ENCODE results near the gene EML6. TPM values are rescaled to one million over a fixed set of nuclear protein-coding genes. Genes with fewer than 3 reads are reported as not detected.

The EML6 gene
- total RNA-seq, 3 donors from 2014 or later = 3.4 to 7.3 (median 5.3) TPM

DNA sequence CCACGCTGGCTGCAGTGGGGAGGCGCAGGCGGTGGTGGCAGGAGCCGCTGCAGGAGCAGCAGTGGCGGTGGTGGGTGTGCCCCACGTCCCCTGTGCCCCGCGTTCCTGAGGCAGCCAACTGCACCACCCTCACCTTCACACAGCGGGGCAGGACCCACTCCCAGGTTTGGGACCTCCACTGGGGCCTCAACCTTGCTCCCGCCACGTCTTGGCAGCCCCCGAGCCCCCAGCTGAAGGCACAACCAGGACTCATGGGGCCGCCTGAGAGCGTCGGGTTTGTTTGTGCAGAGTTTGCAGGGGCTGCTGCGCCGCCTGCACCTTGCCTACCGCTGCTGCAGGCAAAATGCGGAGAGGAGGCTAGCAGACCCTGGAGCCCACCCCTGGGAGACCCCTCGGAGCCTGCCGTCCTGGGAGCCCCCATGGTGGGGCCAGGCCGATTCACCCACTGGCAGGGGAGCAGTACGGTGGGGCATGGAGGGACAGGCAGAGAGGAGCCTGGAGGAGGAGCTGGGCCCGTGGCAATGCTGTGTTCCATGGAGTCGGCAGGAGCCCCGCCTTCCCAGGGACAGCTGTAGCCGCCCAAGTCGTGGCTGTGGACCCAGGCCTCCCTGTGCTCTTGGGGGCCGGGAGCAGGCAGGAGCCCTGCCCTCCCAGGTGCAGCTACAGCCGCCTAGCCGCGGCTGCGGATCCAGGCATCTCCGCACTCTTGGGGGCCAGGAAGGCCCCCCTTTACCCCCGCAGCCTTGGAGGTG lies 14.7 kb upstream of the EML6 start:
- ATAC-seq (peak; percentile 87), DNase-seq (peak; percentile 68 to 76 (median 74))
- Histone ChIP-seq H3K36me3 (ENCODE audit: low read depth) (no peaks in the 10 kb centered on the region), H3K9me3 (no peaks in the 10 kb centered on the region), H3K4me3 (no peak overlapping the region), H3K4me1 (ENCODE audit: low read depth) (peaks cover 4% of the 10 kb centered on the region)
- intact Hi-C loops (cut with DNase I, micrococcal nuclease) = loop anchor here in 1 of 2 donors (10.0 kb wide), 1 partner anchor 184 kb away; no protein-coding TSS in a partner anchor
- TF ChIP-seq, protein P1, sequence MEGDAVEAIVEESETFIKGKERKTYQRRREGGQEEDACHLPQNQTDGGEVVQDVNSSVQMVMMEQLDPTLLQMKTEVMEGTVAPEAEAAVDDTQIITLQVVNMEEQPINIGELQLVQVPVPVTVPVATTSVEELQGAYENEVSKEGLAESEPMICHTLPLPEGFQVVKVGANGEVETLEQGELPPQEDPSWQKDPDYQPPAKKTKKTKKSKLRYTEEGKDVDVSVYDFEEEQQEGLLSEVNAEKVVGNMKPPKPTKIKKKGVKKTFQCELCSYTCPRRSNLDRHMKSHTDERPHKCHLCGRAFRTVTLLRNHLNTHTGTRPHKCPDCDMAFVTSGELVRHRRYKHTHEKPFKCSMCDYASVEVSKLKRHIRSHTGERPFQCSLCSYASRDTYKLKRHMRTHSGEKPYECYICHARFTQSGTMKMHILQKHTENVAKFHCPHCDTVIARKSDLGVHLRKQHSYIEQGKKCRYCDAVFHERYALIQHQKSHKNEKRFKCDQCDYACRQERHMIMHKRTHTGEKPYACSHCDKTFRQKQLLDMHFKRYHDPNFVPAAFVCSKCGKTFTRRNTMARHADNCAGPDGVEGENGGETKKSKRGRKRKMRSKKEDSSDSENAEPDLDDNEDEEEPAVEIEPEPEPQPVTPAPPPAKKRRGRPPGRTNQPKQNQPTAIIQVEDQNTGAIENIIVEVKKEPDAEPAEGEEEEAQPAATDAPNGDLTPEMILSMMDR (IDR thresholded peaks at IDR 0.05) = no peak

DNA sequence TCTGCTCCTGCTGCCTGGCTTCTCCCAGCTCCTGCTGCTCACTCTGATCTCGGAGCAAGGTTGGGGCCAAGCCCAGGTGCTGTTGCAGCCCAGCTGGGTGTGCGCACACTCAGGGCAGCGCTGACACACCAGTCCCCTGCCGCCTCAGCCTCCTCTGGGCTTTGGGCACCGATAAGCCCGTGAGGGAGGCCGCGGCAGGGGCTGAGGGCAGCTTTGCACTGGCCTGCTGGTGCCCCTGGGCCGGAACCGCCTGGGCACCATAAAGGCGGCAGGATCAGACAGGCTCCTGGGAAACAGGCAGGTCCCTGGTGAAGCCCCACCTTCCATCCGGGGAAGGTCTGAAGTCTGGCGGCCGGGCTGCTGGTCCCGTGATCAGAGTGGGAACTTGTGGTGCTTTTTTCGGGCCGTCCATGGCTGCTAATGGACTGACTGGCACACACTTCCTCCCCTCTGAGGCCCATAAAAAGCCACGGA lies 14.1 kb upstream of the EML6 start:
- intact Hi-C loops (cut with DNase I, micrococcal nuclease) = loop anchor here in 1 of 2 donors (10.0 kb wide), 1 partner anchor 185 kb away; no protein-coding TSS in a partner anchor
- DNase-seq (peak; percentile 74 to 79 (median 78)), ATAC-seq (peak; percentile 85)
- Histone ChIP-seq H3K4me3 (no peak overlapping the region), H3K4me1 (ENCODE audit: low read depth) (peaks cover 4% of the 10 kb centered on the region), H3K9me3 (no peaks in the 10 kb centered on the region), H3K36me3 (ENCODE audit: low read depth) (no peaks in the 10 kb centered on the region)
- TF ChIP-seq, protein P1 (IDR thresholded peaks at IDR 0.05) = no peak

DNA sequence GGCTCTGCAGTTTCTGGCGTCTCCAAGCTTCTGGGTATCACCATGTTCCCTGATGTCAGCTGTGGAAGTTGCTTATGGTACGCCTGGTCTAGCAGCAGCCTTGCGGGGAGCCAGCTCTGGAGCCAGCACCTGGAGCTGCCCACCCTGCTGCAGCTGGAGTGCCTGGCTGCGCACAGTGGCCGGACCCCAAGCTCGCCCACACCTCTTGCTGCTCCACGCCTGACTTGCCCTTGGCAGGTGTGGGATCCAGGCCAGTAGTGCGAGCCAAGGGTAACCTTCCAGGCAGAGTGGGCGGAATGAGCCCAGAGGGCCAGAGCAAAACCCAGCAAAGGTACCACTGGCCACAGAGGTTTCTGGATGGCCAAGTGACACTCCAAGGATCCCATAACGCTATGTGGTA lies 13.2 kb upstream of the EML6 start:
- Histone ChIP-seq H3K4me3 (no peak overlapping the region), H3K4me1 (ENCODE audit: low read depth) (peaks cover 4% of the 10 kb centered on the region), H3K9me3 (no peaks in the 10 kb centered on the region), H3K36me3 (ENCODE audit: low read depth) (no peaks in the 10 kb centered on the region)
- no peak for DNase-seq
- no peak for ATAC-seq
- TF ChIP-seq, protein P1 (IDR thresholded peaks at IDR 0.05) = no peak
- intact Hi-C loops (cut with DNase I, micrococcal nuclease) = no loop called here

DNA sequence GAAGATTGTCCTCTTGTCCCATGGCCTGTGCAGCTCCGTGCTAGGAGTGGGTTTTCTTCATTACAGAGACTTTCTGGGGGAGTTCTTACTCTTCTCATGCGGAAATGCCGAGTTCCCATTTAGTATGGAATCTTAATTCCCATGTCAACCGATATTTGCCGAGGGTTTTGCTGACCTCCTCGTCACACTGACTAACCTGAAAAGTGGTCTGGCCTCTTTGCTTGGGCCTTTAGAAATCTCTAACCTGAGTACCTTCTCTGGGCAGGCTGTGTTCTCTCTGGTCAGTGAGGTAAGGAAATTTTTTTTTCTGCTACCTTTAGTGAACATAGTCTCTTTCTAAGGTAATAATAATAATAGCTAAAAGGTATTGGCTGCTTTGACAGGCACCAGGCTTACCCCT lies 10.9 kb upstream of the EML6 start:
- Histone ChIP-seq H3K4me1 (ENCODE audit: low read depth) (peaks cover 4% of the 10 kb centered on the region), H3K36me3 (ENCODE audit: low read depth) (no peaks in the 10 kb centered on the region), H3K9me3 (no peaks in the 10 kb centered on the region), H3K4me3 (no peak overlapping the region)
- ATAC-seq = no peak
- TF ChIP-seq, protein P1 (IDR thresholded peaks at IDR 0.05) = no peak
- intact Hi-C loops (cut with DNase I, micrococcal nuclease) = no loop called here
- DNase-seq = no peak

DNA sequence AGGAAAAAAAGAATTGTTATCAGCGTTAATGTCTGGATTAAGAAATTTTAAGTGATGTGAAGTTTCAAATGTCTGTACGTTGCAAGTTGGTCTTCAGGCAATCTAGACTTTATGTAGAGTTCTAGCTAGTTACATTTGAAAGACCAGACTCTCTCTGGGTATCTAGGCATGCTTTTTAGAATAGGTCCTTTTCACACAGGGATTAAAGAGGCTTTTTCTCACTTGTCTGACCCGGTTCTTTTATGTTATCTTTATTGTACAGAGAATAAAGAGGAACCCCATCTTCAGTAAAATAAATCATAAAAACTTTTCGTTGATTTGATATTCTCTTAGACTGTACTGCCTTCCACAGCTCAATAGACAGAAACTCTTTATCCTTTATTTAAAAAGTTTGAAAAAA lies 8.5 kb upstream of the EML6 start:
- no peak overlapping the region for H3K4me3 ChIP-seq
- ATAC-seq = no peak
- H3K9me3 ChIP-seq = no peaks in the 10 kb centered on the region
- intact Hi-C loops (cut with DNase I, micrococcal nuclease) = no loop called here
- DNase-seq = no peak
- TF ChIP-seq, protein P1 (IDR thresholded peaks at IDR 0.05) = no peak
- H3K4me1 ChIP-seq (ENCODE audit: low read depth) = no peaks in the 10 kb centered on the region
- no peaks in the 10 kb centered on the region for H3K36me3 ChIP-seq (ENCODE audit: low read depth)

All from mucosa of descending colon (tissue), 3 donors.